Thymus (tissue), 11 donors: ENCODE data around the gene DSC3. TPM values are rescaled to one million over a fixed set of nuclear protein-coding genes. Genes with fewer than 3 reads are reported as not detected.
"Not testable (repeated sequence)": the region's sequence is repeated elsewhere in the genome, so short reads cannot be mapped to it uniquely, and the experiment has no call there.

Source experiments
- DNase-seq, 9 donors: peaks; one replicate each; pipeline ENCODE4 v3.0.0-alpha.2; 2013; ENCODE audit warnings: low spot score in 9 of 9, low read depth in 6 of 9, missing footprints in 1 of 9
- H3K27ac ChIP-seq, 2 donors: one replicate each; pipeline ENCODE4 v1.5.1; 2013; ENCODE audit warnings: control low read depth in 1 of 2, low read depth in 1 of 2, low read length in 1 of 2, mild to moderate bottlenecking in 1 of 2, moderate library complexity in 1 of 2
- H3K27me3 ChIP-seq, 2 donors: one replicate each; pipeline ENCODE4 v1.5.1; 2013; ENCODE audit warnings: low read length in 1 of 2; ENCODE audit not compliant: control insufficient read depth in 2 of 2, insufficient read depth in 1 of 2
- H3K36me3 ChIP-seq, 2 donors: one replicate each; pipeline ENCODE4 v1.5.1; 2013; ENCODE audit warnings: low read length in 1 of 2, mild to moderate bottlenecking in 1 of 2, moderate library complexity in 1 of 2; ENCODE audit not compliant: control insufficient read depth in 2 of 2, insufficient read depth in 2 of 2
- H3K4me1 ChIP-seq, 2 donors: one replicate each; pipeline ENCODE4 v1.5.1; 2013; ENCODE audit warnings: low read length in 2 of 2; ENCODE audit not compliant: control insufficient read depth in 2 of 2, insufficient read depth in 2 of 2
- H3K4me3 ChIP-seq, 2 donors: one replicate each; pipeline ENCODE4 v1.5.1; 2013; ENCODE audit warnings: low read length in 2 of 2, control low read depth in 1 of 2, mild to moderate bottlenecking in 1 of 2
- H3K9me3 ChIP-seq, 2 donors: one replicate each; pipeline ENCODE4 v1.5.1; 2013; ENCODE audit warnings: low read length in 1 of 2, mild to moderate bottlenecking in 1 of 2; ENCODE audit not compliant: control insufficient read depth in 2 of 2, insufficient read depth in 1 of 2
- WGBS: extraction: QIAGEN DNeasy Blood & Tissue Kit; methylation state at CpG from one replicate; pipeline ENCODE4 v1.1.7; 2013; 5-methylcytosine and 5-hydroxymethylcytosine counted together
- polyA plus RNA-seq: library from polyadenylated mRNA; stranded (reverse); fragments of 200-250 nt; gene quantifications from one replicate; pipeline ENCODE4 v1.2.3, GENCODE V29; 2013
- total RNA-seq: library from RNA; stranded (reverse); fragments of 120-200 nt; gene quantifications from one replicate; pipeline ENCODE4 v1.2.4, GENCODE V29; 2013
- donor health status: healthy.

DSC3 gene
- total and polyA plus RNA-seq, 2 donors = 6.9 to 16.8 TPM

GRCh38 chr18:30992231-30992630 is 50.3 kb downstream of the DSC3 start:
- no peak for DNase-seq
- 91% methylated on average over 2 of the region's 2 CpGs for WGBS
- Histone ChIP-seq H3K9me3 (no peaks in the 10 kb centered on the region), H3K36me3 (no peaks in the 10 kb centered on the region), H3K27ac (no peak overlapping the region), H3K27me3 (no peaks in the 10 kb centered on the region), H3K4me3 (no peak overlapping the region), H3K4me1 (no peaks in the 10 kb centered on the region)

GRCh38 chr18:30991397-30991796 is 51.1 kb downstream of the DSC3 start:
- H3K4me1 ChIP-seq = no peaks in the 10 kb centered on the region
- no peaks in the 10 kb centered on the region for H3K27me3 ChIP-seq
- H3K27ac ChIP-seq = no peak overlapping the region
- 86% methylated on average over 5 of the region's 5 CpGs for WGBS
- no peak for DNase-seq
- H3K9me3 ChIP-seq = no peaks in the 10 kb centered on the region
- H3K4me3 ChIP-seq = no peak overlapping the region
- H3K36me3 ChIP-seq = no peaks in the 10 kb centered on the region

GRCh38 chr18:30989141-30989540 is 53.4 kb downstream of the DSC3 start:
- DNase-seq = no peak
- Histone ChIP-seq H3K9me3 (no peaks in the 10 kb centered on the region), H3K4me3 (no peak overlapping the region), H3K27ac (no peak overlapping the region), H3K36me3 (no peaks in the 10 kb centered on the region), H3K4me1 (no peaks in the 10 kb centered on the region), H3K27me3 (no peaks in the 10 kb centered on the region)
- 95% methylated on average over 1 of the region's 1 CpG for WGBS

- Histone ChIP-seq H3K27ac (no peak overlapping the region), H3K4me3 (no peak overlapping the region), H3K36me3 (no peaks in the 10 kb centered on the region), H3K4me1 (no peaks in the 10 kb centered on the region), H3K27me3 (no peaks in the 10 kb centered on the region), H3K9me3 (no peaks in the 10 kb centered on the region)
- WGBS = 94% methylated on average over 4 of the region's 4 CpGs
- no peak for DNase-seq
These were observed 54.1 kb downstream of the DSC3 start for GRCh38 chr18:30988440-30988839.

DNA sequence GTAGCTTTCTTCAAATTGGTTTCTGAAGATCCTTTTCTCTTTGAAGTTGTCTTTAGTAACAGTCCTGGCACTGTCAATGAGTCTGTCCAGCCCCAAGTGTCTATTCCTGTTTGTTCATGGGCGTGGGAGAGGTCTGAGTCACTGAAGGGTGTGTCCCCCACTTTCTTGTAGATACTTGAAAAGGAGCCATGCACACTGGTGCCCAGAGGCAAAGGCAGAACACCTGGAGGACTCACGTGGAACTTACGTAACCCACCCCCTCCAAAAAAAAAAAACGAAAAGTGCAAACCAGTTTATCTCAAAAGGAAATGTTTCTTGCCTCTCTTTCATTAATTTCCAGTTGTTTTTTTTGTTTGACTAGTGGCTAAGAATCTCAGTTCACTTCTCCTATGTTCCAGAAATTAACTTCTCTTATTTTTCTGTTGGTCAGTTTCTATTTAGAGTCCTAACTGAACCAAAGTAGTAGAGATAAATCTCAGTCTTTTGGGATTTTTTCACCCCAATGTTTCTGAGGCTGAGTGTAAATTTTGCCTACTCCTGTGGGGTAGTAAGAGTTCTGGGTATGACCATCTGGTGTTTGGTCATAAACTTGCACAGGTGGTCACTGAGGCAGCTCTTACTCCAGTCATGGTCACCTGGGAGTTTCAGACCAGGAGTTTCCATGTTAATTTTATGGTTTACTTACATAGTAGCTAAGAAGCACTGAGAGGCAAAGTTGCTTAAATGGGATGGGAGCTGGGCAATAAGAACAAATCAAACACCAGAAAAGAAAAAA is 54.9 kb downstream of the DSC3 start:
- Histone ChIP-seq H3K4me3 (no peak overlapping the region), H3K4me1 (no peaks in the 10 kb centered on the region), H3K27ac (no peak overlapping the region), H3K27me3 (no peaks in the 10 kb centered on the region), H3K9me3 (no peaks in the 10 kb centered on the region), H3K36me3 (no peaks in the 10 kb centered on the region)
- peak in 1 of 9 donors; percentile 18 for DNase-seq
- WGBS = 58% methylated on average over 4 of the region's 4 CpGs

DNA sequence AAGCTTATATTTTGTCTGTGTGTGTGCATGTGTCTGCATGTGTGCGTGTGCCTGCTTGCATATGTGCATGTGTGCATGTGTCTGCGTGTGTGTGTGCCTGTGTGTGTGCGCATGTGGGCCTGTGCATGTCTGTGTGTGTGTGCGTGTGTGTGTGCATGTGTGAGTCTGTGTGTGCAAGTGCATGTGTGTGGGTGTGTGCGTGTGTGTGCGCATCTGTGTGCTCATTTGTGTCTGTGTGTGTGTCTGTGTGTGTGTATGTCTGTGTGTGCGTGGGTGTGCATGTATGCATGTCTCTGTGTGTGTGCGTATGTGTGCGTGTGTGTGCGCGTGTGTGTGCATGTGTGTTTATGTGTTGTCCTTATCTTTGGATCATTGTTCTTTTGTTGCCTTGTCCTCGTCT is 56.8 kb downstream of the DSC3 start:
- DNase-seq = no peak
- no peaks in the 10 kb centered on the region for H3K9me3 ChIP-seq
- 97% methylated on average over 12 of the region's 12 CpGs for WGBS
- no peaks in the 10 kb centered on the region for H3K27me3 ChIP-seq
- H3K27ac ChIP-seq = no peak overlapping the region
- no peak overlapping the region for H3K4me3 ChIP-seq
- no peaks in the 10 kb centered on the region for H3K4me1 ChIP-seq
- H3K36me3 ChIP-seq = no peaks in the 10 kb centered on the region

DNA sequence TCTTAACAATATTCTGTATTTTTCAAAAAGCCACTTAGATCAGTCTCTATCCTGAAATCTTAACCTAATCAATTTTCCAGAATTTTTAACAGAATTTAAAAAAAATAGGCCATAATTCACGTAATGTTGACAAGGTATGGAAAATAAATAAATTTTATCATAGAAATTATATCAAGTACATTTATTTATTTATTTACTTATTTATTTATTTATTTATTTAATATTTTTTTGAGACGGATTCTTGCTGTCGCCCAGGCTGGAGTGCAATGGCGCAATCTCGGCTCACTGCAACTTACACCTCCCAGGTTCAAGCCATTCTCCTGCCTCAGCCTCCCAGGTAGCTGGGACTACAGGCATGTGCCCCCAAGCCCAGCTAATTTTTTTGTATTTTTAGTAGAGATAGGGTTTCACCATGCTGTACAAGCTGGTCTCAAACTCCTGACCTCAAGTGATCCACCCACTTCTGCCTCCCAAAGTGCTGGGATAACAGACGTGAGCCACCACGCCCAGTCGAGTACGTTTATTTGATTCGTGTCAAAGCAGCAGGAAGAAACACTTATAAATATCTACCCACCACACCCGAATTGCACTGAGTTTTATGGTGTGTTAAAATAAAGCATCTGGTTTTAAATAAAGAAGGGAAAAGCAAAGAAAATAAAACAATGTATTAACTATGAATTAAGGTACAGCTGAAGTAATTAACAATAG is 60.1 kb downstream of the DSC3 start:
- WGBS = 93% methylated on average over 11 of the region's 11 CpGs
- no peak for DNase-seq
- H3K27ac ChIP-seq = no peak overlapping the region

GRCh38 chr18:30978091-30978490 is 64.5 kb downstream of the DSC3 start:
- not testable (repeated sequence) for H3K4me3 ChIP-seq, H3K36me3 ChIP-seq, H3K27ac ChIP-seq, DNase-seq, H3K4me1 ChIP-seq, H3K27me3 ChIP-seq, H3K9me3 ChIP-seq
- WGBS = 89% methylated on average over 4 of the region's 4 CpGs

More for the DNA sequence above, 60.1 kb downstream of the DSC3 start:
- Histone ChIP-seq H3K9me3 (no peaks in the 10 kb centered on the region), H3K4me3 (no peak overlapping the region), H3K4me1 (no peaks in the 10 kb centered on the region), H3K27me3 (no peaks in the 10 kb centered on the region), H3K36me3 (no peaks in the 10 kb centered on the region)

DNA sequence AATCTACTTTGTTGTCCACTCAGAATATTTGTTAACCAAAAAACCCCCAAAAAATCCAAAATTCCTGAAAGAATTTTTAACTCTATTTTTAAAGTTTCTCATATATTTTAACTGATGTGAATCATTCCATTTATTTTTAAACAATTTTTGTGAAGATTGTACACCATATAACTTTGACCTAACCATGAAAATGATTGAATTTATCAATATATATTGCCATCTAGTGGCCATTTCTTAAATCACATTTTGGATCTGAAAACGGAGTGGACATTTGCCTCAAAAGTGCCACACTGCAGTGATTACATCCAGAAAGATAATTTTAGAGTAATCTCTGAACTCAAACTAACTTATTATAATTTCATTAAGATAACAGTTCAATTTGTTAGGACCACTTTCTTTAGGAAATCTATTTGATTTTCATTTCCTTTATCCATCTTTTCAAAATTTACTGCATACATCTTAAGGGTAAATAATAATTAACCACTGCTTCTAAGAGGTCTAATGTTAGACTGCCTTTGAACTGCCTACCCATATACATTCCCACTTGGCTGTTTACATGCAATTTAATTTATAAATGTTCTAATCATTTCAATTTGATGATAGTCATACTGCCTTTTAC is 71.1 kb downstream of the DSC3 start:
- Histone ChIP-seq H3K4me1 (no peaks in the 10 kb centered on the region), H3K27me3 (no peaks in the 10 kb centered on the region), H3K4me3 (no peak overlapping the region), H3K27ac (no peak overlapping the region), H3K9me3 (no peaks in the 10 kb centered on the region), H3K36me3 (no peaks in the 10 kb centered on the region)
- 8% methylated on average over 1 of the region's 1 CpG for WGBS
- peak in 3 of 9 donors; percentile 8 to 33 (median 17) for DNase-seq
